Stomach (tissue), 4 donors: ENCODE data around the gene UGGT2.
"Not testable (repeated sequence)": the region's sequence is repeated elsewhere in the genome, so short reads cannot be mapped to it uniquely, and the experiment has no call there.

Experiments
- POLR2AphosphoS5 ChIP-seq, 3 donors: sonication (generic); formaldehyde crosslinking; IDR thresholded peaks; one replicate each; pipeline ENCODE4 v1.6.1; 2016; ENCODE audit warnings: antibody characterized with exemption in 3 of 3
- TF ChIP-seq, protein P1 (sequence below), 7 experiments: fragments of 450-650 bp in 4 of 7; fragments of 200-600 bp in 3 of 7; sonication (generic) in 3 of 7; IDR thresholded peaks; one replicate each; pipeline ENCODE4 v1.5.1; 2016 to 2019; ENCODE audit warnings: antibody characterized with exemption in 7 of 7, control low read depth in 2 of 7, mild to moderate bottlenecking in 1 of 7

DNA sequence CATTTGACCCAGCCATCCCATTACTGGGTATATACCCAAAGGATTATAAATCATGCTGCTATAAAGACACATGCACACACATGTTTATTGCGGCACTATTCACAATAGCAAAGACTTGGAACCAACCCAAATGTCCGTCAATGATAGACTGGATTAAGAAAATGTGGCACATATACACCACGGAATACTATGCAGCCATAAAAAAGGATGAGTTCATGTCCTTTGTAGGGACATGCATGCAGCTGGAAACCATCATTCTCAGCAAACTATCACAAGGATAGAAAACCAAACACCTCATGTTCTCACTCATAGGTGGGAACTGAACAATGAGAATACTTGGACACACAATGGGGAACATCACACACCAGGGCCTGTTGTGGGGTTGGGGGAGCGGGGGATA, 2.2 kb downstream of the UGGT2 start:
- TF ChIP-seq, protein P1, sequence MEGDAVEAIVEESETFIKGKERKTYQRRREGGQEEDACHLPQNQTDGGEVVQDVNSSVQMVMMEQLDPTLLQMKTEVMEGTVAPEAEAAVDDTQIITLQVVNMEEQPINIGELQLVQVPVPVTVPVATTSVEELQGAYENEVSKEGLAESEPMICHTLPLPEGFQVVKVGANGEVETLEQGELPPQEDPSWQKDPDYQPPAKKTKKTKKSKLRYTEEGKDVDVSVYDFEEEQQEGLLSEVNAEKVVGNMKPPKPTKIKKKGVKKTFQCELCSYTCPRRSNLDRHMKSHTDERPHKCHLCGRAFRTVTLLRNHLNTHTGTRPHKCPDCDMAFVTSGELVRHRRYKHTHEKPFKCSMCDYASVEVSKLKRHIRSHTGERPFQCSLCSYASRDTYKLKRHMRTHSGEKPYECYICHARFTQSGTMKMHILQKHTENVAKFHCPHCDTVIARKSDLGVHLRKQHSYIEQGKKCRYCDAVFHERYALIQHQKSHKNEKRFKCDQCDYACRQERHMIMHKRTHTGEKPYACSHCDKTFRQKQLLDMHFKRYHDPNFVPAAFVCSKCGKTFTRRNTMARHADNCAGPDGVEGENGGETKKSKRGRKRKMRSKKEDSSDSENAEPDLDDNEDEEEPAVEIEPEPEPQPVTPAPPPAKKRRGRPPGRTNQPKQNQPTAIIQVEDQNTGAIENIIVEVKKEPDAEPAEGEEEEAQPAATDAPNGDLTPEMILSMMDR (IDR thresholded peaks at IDR 0.05), result not testable (repeated sequence)
- TF ChIP-seq POLR2AphosphoS5 (IDR thresholded peaks at IDR 0.05), result not testable (repeated sequence)
